Sigmoid colon (tissue), 4 donors: ENCODE results near the gene PRKCI.

Experiments
- POLR2A ChIP-seq, 2 donors: fragments of 450-650 bp; IDR thresholded peaks; one replicate each; pipeline ENCODE4 v1.6.1; 2016; ENCODE audit warnings: antibody characterized with exemption in 2 of 2, mild to moderate bottlenecking in 2 of 2, moderate library complexity in 2 of 2
- POLR2AphosphoS5 ChIP-seq, 4 donors: sonication (generic); formaldehyde crosslinking; IDR thresholded peaks; one replicate each; pipeline ENCODE4 v1.6.1; 2017; ENCODE audit warnings: antibody characterized with exemption in 4 of 4
- TF ChIP-seq, protein P1 (sequence below), 4 experiments: fragments of 450-650 bp in 3 of 4; fragments of 200-600 bp in 1 of 4; IDR thresholded peaks; one replicate each; pipeline ENCODE4 v1.5.1; 2016 to 2019; ENCODE audit warnings: antibody characterized with exemption in 4 of 4, mild to moderate bottlenecking in 3 of 4, moderate library complexity in 2 of 4

GRCh38 chr3:170323331-170323730 is 101.1 kb downstream of the PRKCI start:
- TF ChIP-seq POLR2AphosphoS5 (IDR thresholded peaks at IDR 0.05): no peak
- TF ChIP-seq, protein P1, sequence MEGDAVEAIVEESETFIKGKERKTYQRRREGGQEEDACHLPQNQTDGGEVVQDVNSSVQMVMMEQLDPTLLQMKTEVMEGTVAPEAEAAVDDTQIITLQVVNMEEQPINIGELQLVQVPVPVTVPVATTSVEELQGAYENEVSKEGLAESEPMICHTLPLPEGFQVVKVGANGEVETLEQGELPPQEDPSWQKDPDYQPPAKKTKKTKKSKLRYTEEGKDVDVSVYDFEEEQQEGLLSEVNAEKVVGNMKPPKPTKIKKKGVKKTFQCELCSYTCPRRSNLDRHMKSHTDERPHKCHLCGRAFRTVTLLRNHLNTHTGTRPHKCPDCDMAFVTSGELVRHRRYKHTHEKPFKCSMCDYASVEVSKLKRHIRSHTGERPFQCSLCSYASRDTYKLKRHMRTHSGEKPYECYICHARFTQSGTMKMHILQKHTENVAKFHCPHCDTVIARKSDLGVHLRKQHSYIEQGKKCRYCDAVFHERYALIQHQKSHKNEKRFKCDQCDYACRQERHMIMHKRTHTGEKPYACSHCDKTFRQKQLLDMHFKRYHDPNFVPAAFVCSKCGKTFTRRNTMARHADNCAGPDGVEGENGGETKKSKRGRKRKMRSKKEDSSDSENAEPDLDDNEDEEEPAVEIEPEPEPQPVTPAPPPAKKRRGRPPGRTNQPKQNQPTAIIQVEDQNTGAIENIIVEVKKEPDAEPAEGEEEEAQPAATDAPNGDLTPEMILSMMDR (IDR thresholded peaks at IDR 0.05): no peak
- no peak for TF ChIP-seq POLR2A (IDR thresholded peaks at IDR 0.05)
